Caco-2 (cell line): ENCODE data around the gene FRMD1. TPM values are rescaled to one million over a fixed set of nuclear protein-coding genes. Genes with fewer than 3 reads are reported as not detected.

Experiments used
- BruUV-seq: library from RNA; stranded (reverse); fragments of 400-500 nt; replicated peaks from 2 replicates; lab custom pipeline; 2021; lab: Mats Ljungman, UMichigan
- CTCF ChIA-PET: fragments of 300-600 bp; sonication (Branson Sonifier 250); formaldehyde crosslinking; loops from one replicate; lab custom pipeline; 2022; ENCODE audit warnings: antibody characterized with exemption; lab: Charles Lee
- POLR2A ChIA-PET: fragments of 300-600 bp; sonication (Branson Sonifier 250); formaldehyde crosslinking; loops from one replicate; lab custom pipeline; 2022; ENCODE audit warnings: antibody characterized with exemption; lab: Charles Lee
- DNase-seq, 2 experiments: peaks; one replicate each; pipeline versions ENCODE4 v3.0.0 to v3.0.0-alpha.2; 2020 to 2022
- H3K27me3 ChIP-seq: replicated peaks from 2 replicates; pipeline ENCODE4 v1.6.0; 2011; ENCODE audit warnings: low read length; ENCODE audit not compliant: control insufficient read depth, insufficient read depth
- H3K36me3 ChIP-seq: 2 replicates; pipeline ENCODE4 v1.5.1; 2011; ENCODE audit warnings: low read length; ENCODE audit not compliant: control insufficient read depth, insufficient read depth
- H3K4me1 ChIP-seq: fragments of 250-450 bp; sonication (Bioruptor Pico); 2 replicates; pipeline ENCODE4 v1.5.1; 2020; ENCODE audit warnings: mild to moderate bottlenecking
- H3K4me3 ChIP-seq: 2 replicates; pipeline ENCODE4 v1.5.1; 2011; ENCODE audit warnings: low read depth, mild to moderate bottlenecking, control low read depth, low read length
- H3K9me3 ChIP-seq: fragments of 250-450 bp; sonication (Bioruptor Pico); 2 replicates; pipeline ENCODE4 v1.5.1; 2020; ENCODE audit warnings: mild to moderate bottlenecking, moderate library complexity
- H3K27ac Mint-ChIP-seq: one replicate; pipeline ENCODE4 v1.8.0; 2022; ENCODE audit warnings: mixed read lengths; ENCODE audit not compliant: unreplicated experiment
- H3K27me3 Mint-ChIP-seq: one replicate; pipeline ENCODE4 v1.8.0; 2022; ENCODE audit warnings: mixed read lengths; ENCODE audit not compliant: insufficient read depth, unreplicated experiment
- H3K36me3 Mint-ChIP-seq: one replicate; pipeline ENCODE4 v1.8.0; 2022; ENCODE audit warnings: mild to moderate bottlenecking, mixed read lengths; ENCODE audit not compliant: insufficient read depth, unreplicated experiment
- H3K4me1 Mint-ChIP-seq: one replicate; pipeline ENCODE4 v1.8.0; 2022; ENCODE audit warnings: low read depth, mixed read lengths; ENCODE audit not compliant: unreplicated experiment
- H3K4me3 Mint-ChIP-seq: one replicate; pipeline ENCODE4 v1.8.0; 2022; ENCODE audit warnings: mild to moderate bottlenecking, moderate library complexity, mixed read lengths; ENCODE audit not compliant: unreplicated experiment
- H3K9me3 Mint-ChIP-seq: one replicate; pipeline ENCODE4 v1.8.0; 2022; ENCODE audit warnings: mixed read lengths; ENCODE audit not compliant: unreplicated experiment
- CTCF ChIP-seq, 2 experiments: fragments of 200-600 bp in 1 of 2; IDR thresholded peaks; 1 replicate in 1 of 2; 2 replicates in 1 of 2; pipeline versions ENCODE4 v1.5.1 to v1.8.0; 2011 to 2022; ENCODE audit warnings: antibody characterized with exemption in 1 of 2, control low read depth in 1 of 2, inconsistent platforms in 1 of 2, low read depth in 1 of 2, low read length in 1 of 2, mild to moderate bottlenecking in 1 of 2, moderate library complexity in 1 of 2; ENCODE audit not compliant: insufficient read depth in 1 of 2, severe bottlenecking in 1 of 2, unreplicated experiment in 1 of 2
- intact Hi-C: fragments of 100-400 bp; cut with micrococcal nuclease; formaldehyde crosslinking; loops from one replicate; pipeline ENCODE4 v1.10.0; 2022; ENCODE audit not compliant: unreplicated experiment
- total RNA-seq: library from RNA; stranded (reverse); gene quantifications from 2 replicates; pipeline ENCODE4 v1.2.3, GENCODE V29; 2022

Gene FRMD1
- total RNA-seq, 1 experiment from 2014 or later, result 0.14 TPM

GRCh38 chr6:168049277-168049676 is 29.7 kb downstream of the FRMD1 start:
- CTCF ChIA-PET, result no interaction called here
- Mint-ChIP-seq H3K36me3 (no peaks in the 10 kb centered on the region), H3K27me3 (no peaks in the 10 kb centered on the region), H3K4me3 (no peak overlapping the region), H3K27ac (no peak overlapping the region), H3K4me1 (no peaks in the 10 kb centered on the region), H3K9me3 (no peaks in the 10 kb centered on the region)
- intact Hi-C loops, result no loop called here
- no peaks in the 10 kb centered on the region for H3K4me1 ChIP-seq
- H3K27me3 ChIP-seq, result no peaks in the 10 kb centered on the region
- POLR2A ChIA-PET, result no interaction called here
- no TSS peak for BruUV-seq
- H3K4me3 ChIP-seq, result no peak overlapping the region
- no peak for TF ChIP-seq CTCF (IDR thresholded peaks at IDR 0.05; ENCODE audit: insufficient read depth in 1 of 2, low read depth in 1 of 2, low read length in 1 of 2, severe bottlenecking in 1 of 2, unreplicated experiment in 1 of 2)
- H3K9me3 ChIP-seq, result no peaks in the 10 kb centered on the region
- no peaks in the 10 kb centered on the region for H3K36me3 ChIP-seq
- no peak for DNase-seq

- CTCF ChIA-PET, result no interaction called here
- no TSS peak for BruUV-seq
- TF ChIP-seq CTCF (IDR thresholded peaks at IDR 0.05; ENCODE audit: insufficient read depth in 1 of 2, low read depth in 1 of 2, low read length in 1 of 2, severe bottlenecking in 1 of 2, unreplicated experiment in 1 of 2), result no peak
- H3K4me3 ChIP-seq, result no peak overlapping the region
- no peaks in the 10 kb centered on the region for H3K36me3 ChIP-seq
- no peaks in the 10 kb centered on the region for H3K9me3 ChIP-seq
- POLR2A ChIA-PET, result no interaction called here
- no peaks in the 10 kb centered on the region for H3K9me3 Mint-ChIP-seq
- no peaks in the 10 kb centered on the region for H3K36me3 Mint-ChIP-seq
- H3K4me3 Mint-ChIP-seq, result no peak overlapping the region
- H3K27ac Mint-ChIP-seq, result no peak overlapping the region
- intact Hi-C loops, result no loop called here
- H3K4me1 Mint-ChIP-seq, result no peaks in the 10 kb centered on the region
- no peaks in the 10 kb centered on the region for H3K27me3 Mint-ChIP-seq
- no peaks in the 10 kb centered on the region for H3K4me1 ChIP-seq
- no peak for DNase-seq
- H3K27me3 ChIP-seq, result no peaks in the 10 kb centered on the region
Observed at GRCh38 chr6:168048724-168049025, 30.3 kb downstream of the FRMD1 start.

GRCh38 chr6:168047841-168048723 is 30.9 kb downstream of the FRMD1 start:
- H3K9me3 ChIP-seq, result no peaks in the 10 kb centered on the region

More at GRCh38 chr6:168047841-168048723, 30.9 kb downstream of the FRMD1 start:
- POLR2A ChIA-PET, result no interaction called here
- Histone ChIP-seq H3K4me3 (no peak overlapping the region), H3K4me1 (no peaks in the 10 kb centered on the region), H3K36me3 (no peaks in the 10 kb centered on the region), H3K27me3 (no peaks in the 10 kb centered on the region)
- H3K27ac Mint-ChIP-seq, result no peak overlapping the region
- H3K9me3 Mint-ChIP-seq, result no peaks in the 10 kb centered on the region
- BruUV-seq, result no TSS peak
- intact Hi-C loops, result no loop called here
- CTCF ChIA-PET, result no interaction called here
- no peaks in the 10 kb centered on the region for H3K4me1 Mint-ChIP-seq
- TF ChIP-seq CTCF (IDR thresholded peaks at IDR 0.05; ENCODE audit: insufficient read depth in 1 of 2, low read depth in 1 of 2, low read length in 1 of 2, severe bottlenecking in 1 of 2, unreplicated experiment in 1 of 2), result no peak
- H3K27me3 Mint-ChIP-seq, result no peaks in the 10 kb centered on the region
- H3K4me3 Mint-ChIP-seq, result no peak overlapping the region
- no peak for DNase-seq
- no peaks in the 10 kb centered on the region for H3K36me3 Mint-ChIP-seq
